Sigmoid colon (tissue), 4 donors: ENCODE data around the gene RHBDL3.

Source experiments
- EP300 ChIP-seq, 4 donors: sonication (generic); formaldehyde crosslinking; IDR thresholded peaks; one replicate each; pipeline ENCODE4 v1.6.1; 2017; ENCODE audit warnings: antibody characterized with exemption in 4 of 4
- POLR2A ChIP-seq, 2 donors: fragments of 450-650 bp; IDR thresholded peaks; one replicate each; pipeline ENCODE4 v1.6.1; 2016; ENCODE audit warnings: antibody characterized with exemption in 2 of 2, mild to moderate bottlenecking in 2 of 2, moderate library complexity in 2 of 2
- POLR2AphosphoS5 ChIP-seq, 4 donors: sonication (generic); formaldehyde crosslinking; IDR thresholded peaks; one replicate each; pipeline ENCODE4 v1.6.1; 2017; ENCODE audit warnings: antibody characterized with exemption in 4 of 4
- TF ChIP-seq, protein P1 (sequence below), 4 experiments: fragments of 450-650 bp in 3 of 4; fragments of 200-600 bp in 1 of 4; IDR thresholded peaks; one replicate each; pipeline ENCODE4 v1.5.1; 2016 to 2019; ENCODE audit warnings: antibody characterized with exemption in 4 of 4, mild to moderate bottlenecking in 3 of 4, moderate library complexity in 2 of 4

DNA sequence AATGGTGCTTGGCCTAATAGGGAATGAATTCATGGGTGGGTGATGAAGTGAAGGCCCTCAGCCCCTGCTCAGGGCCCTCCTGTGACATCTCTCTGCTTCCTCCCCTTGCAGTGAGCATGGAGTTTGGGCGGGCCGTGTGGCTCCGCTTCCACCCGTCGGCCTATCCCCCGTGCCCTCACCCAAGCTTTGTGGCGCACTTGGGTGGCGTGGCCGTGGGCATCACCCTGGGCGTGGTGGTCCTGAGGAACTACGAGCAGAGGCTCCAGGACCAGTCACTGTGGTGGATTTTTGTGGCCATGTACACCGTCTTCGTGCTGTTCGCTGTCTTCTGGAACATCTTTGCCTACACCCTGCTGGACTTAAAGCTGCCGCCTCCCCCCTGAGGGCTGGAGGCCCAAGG lies 55.2 kb downstream of the RHBDL3 start:
- TF ChIP-seq, protein P1, sequence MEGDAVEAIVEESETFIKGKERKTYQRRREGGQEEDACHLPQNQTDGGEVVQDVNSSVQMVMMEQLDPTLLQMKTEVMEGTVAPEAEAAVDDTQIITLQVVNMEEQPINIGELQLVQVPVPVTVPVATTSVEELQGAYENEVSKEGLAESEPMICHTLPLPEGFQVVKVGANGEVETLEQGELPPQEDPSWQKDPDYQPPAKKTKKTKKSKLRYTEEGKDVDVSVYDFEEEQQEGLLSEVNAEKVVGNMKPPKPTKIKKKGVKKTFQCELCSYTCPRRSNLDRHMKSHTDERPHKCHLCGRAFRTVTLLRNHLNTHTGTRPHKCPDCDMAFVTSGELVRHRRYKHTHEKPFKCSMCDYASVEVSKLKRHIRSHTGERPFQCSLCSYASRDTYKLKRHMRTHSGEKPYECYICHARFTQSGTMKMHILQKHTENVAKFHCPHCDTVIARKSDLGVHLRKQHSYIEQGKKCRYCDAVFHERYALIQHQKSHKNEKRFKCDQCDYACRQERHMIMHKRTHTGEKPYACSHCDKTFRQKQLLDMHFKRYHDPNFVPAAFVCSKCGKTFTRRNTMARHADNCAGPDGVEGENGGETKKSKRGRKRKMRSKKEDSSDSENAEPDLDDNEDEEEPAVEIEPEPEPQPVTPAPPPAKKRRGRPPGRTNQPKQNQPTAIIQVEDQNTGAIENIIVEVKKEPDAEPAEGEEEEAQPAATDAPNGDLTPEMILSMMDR (IDR thresholded peaks at IDR 0.05) = no peak
- TF ChIP-seq POLR2A (IDR thresholded peaks at IDR 0.05) (no peak), POLR2AphosphoS5 (IDR thresholded peaks at IDR 0.05) (no peak), EP300 (IDR thresholded peaks at IDR 0.05) (no peak)
